Tibial nerve (tissue), 4 donors: ENCODE data around the gene BTBD9. TPM values are rescaled to one million over a fixed set of nuclear protein-coding genes. Genes with fewer than 3 reads are reported as not detected.

Source experiments
- DNase-seq, 2 donors: peaks; one replicate each; pipeline ENCODE4 v3.0.0-alpha.2; 2019; ENCODE audit warnings: low spot score in 2 of 2
- H3K27ac ChIP-seq, 4 donors: fragments of 200-600 bp; sonication (generic) in 3 of 4; one replicate each; pipeline ENCODE4 v1.5.1; 2017 to 2019; ENCODE audit warnings: mild to moderate bottlenecking in 1 of 4
- H3K27me3 ChIP-seq, 2 donors: fragments of 200-600 bp; sonication (generic) in 1 of 2; one replicate each; pipeline versions ENCODE4 v1.5.1 to v1.6.0; 2017 to 2019
- H3K36me3 ChIP-seq, 3 donors: fragments of 200-600 bp; sonication (generic); one replicate each; pipeline ENCODE4 v1.5.1; 2018 to 2019
- H3K4me1 ChIP-seq, 4 donors: fragments of 200-600 bp; sonication (generic) in 3 of 4; one replicate each; pipeline ENCODE4 v1.5.1; 2017 to 2019
- H3K4me3 ChIP-seq, 4 donors: fragments of 200-600 bp; sonication (generic) in 3 of 4; one replicate each; pipeline ENCODE4 v1.5.1; 2017 to 2019; ENCODE audit warnings: mild to moderate bottlenecking in 1 of 4, moderate library complexity in 1 of 4
- H3K9me3 ChIP-seq, 4 donors: fragments of 200-600 bp; sonication (generic) in 3 of 4; one replicate each; pipeline ENCODE4 v1.5.1; 2017 to 2019
- CTCF ChIP-seq, 5 experiments: fragments of 200-600 bp in 3 of 5; fragments of 450-650 bp in 2 of 5; sonication (generic) in 3 of 5; IDR thresholded peaks; one replicate each; pipeline ENCODE4 v1.5.1; 2016 to 2019; ENCODE audit warnings: antibody characterized with exemption in 5 of 5, mild to moderate bottlenecking in 3 of 5, moderate library complexity in 2 of 5
- EP300 ChIP-seq, 2 donors: sonication (generic); formaldehyde crosslinking; IDR thresholded peaks; one replicate each; pipeline ENCODE4 v1.6.1; 2017; ENCODE audit warnings: antibody characterized with exemption in 2 of 2, mild to moderate bottlenecking in 1 of 2
- POLR2A ChIP-seq, 2 donors: fragments of 450-650 bp; IDR thresholded peaks; one replicate each; pipeline ENCODE4 v1.6.1; 2017; ENCODE audit warnings: antibody characterized with exemption in 2 of 2, mild to moderate bottlenecking in 2 of 2, moderate library complexity in 2 of 2
- WGBS, 2 donors: methylation state at CpG; one replicate each; pipeline ENCODE4 v1.1.5; 2018; 5-methylcytosine and 5-hydroxymethylcytosine counted together
- total RNA-seq, 4 donors: library from RNA; depleted of rRNA; stranded (reverse); fragments of >200 nt; gene quantifications; one replicate each; pipeline ENCODE4 v1.1.0, GENCODE V29; 2016

The BTBD9 gene
- total RNA-seq, 4 donors from 2014 or later, result 7.5 to 23.9 (median 10.7) TPM

GRCh38 chr6:38355519-38355918 is 284.2 kb downstream of the BTBD9 start:
- Histone ChIP-seq H3K36me3 (no peaks in the 10 kb centered on the region), H3K4me1 (peaks cover 0 to 15% (median 5%) of the 10 kb centered on the region in 4 donors), H3K4me3 (no peak overlapping the region), H3K27ac (no peak overlapping the region), H3K27me3 (no peaks in the 10 kb centered on the region), H3K9me3 (no peaks in the 10 kb centered on the region)
- WGBS, 2 donors, result 65 to 75% methylated on average over 4 of the region's 4 CpGs
- no peak for TF ChIP-seq POLR2A (IDR thresholded peaks at IDR 0.05)
- TF ChIP-seq EP300 (IDR thresholded peaks at IDR 0.05), result no peak
- no peak for TF ChIP-seq CTCF (IDR thresholded peaks at IDR 0.05)
- DNase-seq, result no peak

GRCh38 chr6:38354905-38355304 is 284.8 kb downstream of the BTBD9 start:
- TF ChIP-seq CTCF (IDR thresholded peaks at IDR 0.05) (no peak), POLR2A (IDR thresholded peaks at IDR 0.05) (no peak), EP300 (IDR thresholded peaks at IDR 0.05) (no peak)

GRCh38 chr6:38354037-38354381 is 285.7 kb downstream of the BTBD9 start:
- 98 to 100% methylated on average over 1 of the region's 1 CpG for WGBS, 2 donors
- TF ChIP-seq CTCF (IDR thresholded peaks at IDR 0.05), result no peak
- no peak for TF ChIP-seq EP300 (IDR thresholded peaks at IDR 0.05)
- TF ChIP-seq POLR2A (IDR thresholded peaks at IDR 0.05), result no peak
- no peak for DNase-seq
- Histone ChIP-seq H3K4me3 (no peak overlapping the region), H3K27ac (no peak overlapping the region), H3K36me3 (no peaks in the 10 kb centered on the region), H3K9me3 (no peaks in the 10 kb centered on the region), H3K4me1 (peaks cover 0 to 24% (median 7%) of the 10 kb centered on the region in 4 donors), H3K27me3 (no peaks in the 10 kb centered on the region)

More at GRCh38 chr6:38354905-38355304, 284.8 kb downstream of the BTBD9 start:
- Histone ChIP-seq H3K4me1 (peaks cover 0 to 20% (median 7%) of the 10 kb centered on the region in 4 donors), H3K9me3 (no peaks in the 10 kb centered on the region), H3K4me3 (no peak overlapping the region), H3K27me3 (no peaks in the 10 kb centered on the region), H3K27ac (no peak overlapping the region), H3K36me3 (no peaks in the 10 kb centered on the region)
- WGBS, 2 donors, result 35 to 42% methylated on average over 1 of the region's 1 CpG
- DNase-seq, result no peak

- Histone ChIP-seq H3K27ac (no peak overlapping the region), H3K4me3 (no peak overlapping the region), H3K4me1 (peaks cover 0 to 24% (median 7%) of the 10 kb centered on the region in 4 donors), H3K36me3 (no peaks in the 10 kb centered on the region), H3K9me3 (no peaks in the 10 kb centered on the region), H3K27me3 (no peaks in the 10 kb centered on the region)
- WGBS, 2 donors, result 90 to 93% methylated on average over 7 of the region's 7 CpGs
- no peak for DNase-seq
- TF ChIP-seq CTCF (IDR thresholded peaks at IDR 0.05), result no peak
- no peak for TF ChIP-seq EP300 (IDR thresholded peaks at IDR 0.05)
- no peak for TF ChIP-seq POLR2A (IDR thresholded peaks at IDR 0.05)
Measured at GRCh38 chr6:38353310-38354036, 286.3 kb downstream of the BTBD9 start.

GRCh38 chr6:38352636-38353035 is 287.1 kb downstream of the BTBD9 start:
- H3K36me3 ChIP-seq, result no peaks in the 10 kb centered on the region
- WGBS, 2 donors, result 95% methylated on average over 1 of the region's 1 CpG
- no peaks in the 10 kb centered on the region for H3K9me3 ChIP-seq
- H3K4me1 ChIP-seq, result peaks cover 0 to 28% (median 7%) of the 10 kb centered on the region in 4 donors
- TF ChIP-seq CTCF (IDR thresholded peaks at IDR 0.05) (no peak), EP300 (IDR thresholded peaks at IDR 0.05) (no peak), POLR2A (IDR thresholded peaks at IDR 0.05) (no peak)
- no peak overlapping the region for H3K4me3 ChIP-seq
- H3K27me3 ChIP-seq, result no peaks in the 10 kb centered on the region
- H3K27ac ChIP-seq, result no peak overlapping the region
- DNase-seq, result no peak
